ENCODE results near the gene RSRC1. TPM values are rescaled to one million over a fixed set of nuclear protein-coding genes. Genes with fewer than 3 reads are reported as not detected.

Gene RSRC1
- total and polyA plus RNA-seq, 2 experiments from 2014 or later = 22.6 to 34.1 TPM

GRCh38 chr3:158420654-158421396 lies 310.9 kb downstream of the RSRC1 start:
- TF ChIP-seq EZH2phosphoT487 (IDR thresholded peaks at IDR 0.05; ENCODE audit: low read depth, severe bottlenecking, unreplicated experiment) (no peak), EZH2 (IDR thresholded peaks at IDR 0.05; ENCODE audit: borderline replicate concordance) (no peak), CTCF (IDR thresholded peaks at IDR 0.05; ENCODE audit: poor library complexity) (no peak)
- Histone ChIP-seq H3K4me1 (ENCODE audit: insufficient read depth) (no peaks in the 10 kb centered on the region), H3K9me2 (replicated peaks; ENCODE audit: insufficient read depth) (no peaks in the 10 kb centered on the region), H3K27me3 (no peaks in the 10 kb centered on the region), H3K4me2 (no peak overlapping the region), H2AFZ (no peak overlapping the region), H4K20me1 (ENCODE audit: insufficient read depth, poor library complexity, severe bottlenecking) (no peaks in the 10 kb centered on the region), H3K4me3 (no peak overlapping the region), H3K79me2 (no peaks in the 10 kb centered on the region), H3K27ac (no peak overlapping the region), H3K9me3 (ENCODE audit: low read depth) (no peaks in the 10 kb centered on the region), H3K36me3 (replicated peaks; ENCODE audit: insufficient read depth, low read depth) (no peaks in the 10 kb centered on the region)
- no peak for DNase-seq (ENCODE audit: low spot score)
- WGBS (ENCODE audit: low lambda C conversion rate, missing lambda C conversion rate) = 91% methylated on average over 3 of the region's 3 CpGs

GRCh38 chr3:158430448-158430847 lies 320.6 kb downstream of the RSRC1 start:
- Histone ChIP-seq H3K9me2 (replicated peaks; ENCODE audit: insufficient read depth) (no peaks in the 10 kb centered on the region), H2AFZ (no peak overlapping the region), H4K20me1 (ENCODE audit: insufficient read depth, poor library complexity, severe bottlenecking) (no peaks in the 10 kb centered on the region), H3K4me2 (no peak overlapping the region), H3K27ac (no peak overlapping the region), H3K4me3 (no peak overlapping the region), H3K4me1 (ENCODE audit: insufficient read depth) (no peaks in the 10 kb centered on the region), H3K36me3 (replicated peaks; ENCODE audit: insufficient read depth, low read depth) (no peaks in the 10 kb centered on the region), H3K9me3 (ENCODE audit: low read depth) (no peaks in the 10 kb centered on the region), H3K27me3 (no peaks in the 10 kb centered on the region), H3K79me2 (no peaks in the 10 kb centered on the region)
- WGBS (ENCODE audit: low lambda C conversion rate, missing lambda C conversion rate) = 92% methylated on average over 1 of the region's 1 CpG
- DNase-seq (ENCODE audit: low spot score) = no peak
- TF ChIP-seq CTCF (IDR thresholded peaks at IDR 0.05; ENCODE audit: poor library complexity) (no peak), EZH2 (IDR thresholded peaks at IDR 0.05; ENCODE audit: borderline replicate concordance) (no peak), EZH2phosphoT487 (IDR thresholded peaks at IDR 0.05; ENCODE audit: low read depth, severe bottlenecking, unreplicated experiment) (no peak)

GRCh38 chr3:158430968-158431367 lies 321.1 kb downstream of the RSRC1 start:
- Histone ChIP-seq H3K27ac (no peak overlapping the region), H4K20me1 (ENCODE audit: insufficient read depth, poor library complexity, severe bottlenecking) (no peaks in the 10 kb centered on the region), H3K27me3 (no peaks in the 10 kb centered on the region), H3K9me3 (ENCODE audit: low read depth) (no peaks in the 10 kb centered on the region), H3K4me3 (no peak overlapping the region), H3K79me2 (no peaks in the 10 kb centered on the region), H2AFZ (no peak overlapping the region), H3K4me1 (ENCODE audit: insufficient read depth) (no peaks in the 10 kb centered on the region), H3K4me2 (no peak overlapping the region), H3K36me3 (replicated peaks; ENCODE audit: insufficient read depth, low read depth) (no peaks in the 10 kb centered on the region), H3K9me2 (replicated peaks; ENCODE audit: insufficient read depth) (no peaks in the 10 kb centered on the region)
- TF ChIP-seq EZH2phosphoT487 (IDR thresholded peaks at IDR 0.05; ENCODE audit: low read depth, severe bottlenecking, unreplicated experiment) (no peak), CTCF (IDR thresholded peaks at IDR 0.05; ENCODE audit: poor library complexity) (no peak), EZH2 (IDR thresholded peaks at IDR 0.05; ENCODE audit: borderline replicate concordance) (no peak)
- DNase-seq (ENCODE audit: low spot score) = no peak

Measured in hepatocyte (in vitro differentiated cells).